SU-DHL-6 (cell line): ENCODE results near the gene SNRPD3.

ENCODE experiments used
- H2AFZ ChIP-seq: fragments of 200-600 bp; sonication (generic); 2 replicates; pipeline ENCODE4 v1.6.1; 2014; ENCODE audit warnings: low read depth, mild to moderate bottlenecking, moderate library complexity, mixed read lengths, antibody characterized with exemption, low read length; ENCODE audit not compliant: severe bottlenecking
- H3F3A ChIP-seq: fragments of 200-600 bp; shearing (Covaris generic); 2 replicates; pipeline ENCODE4 v1.6.0; 2016; ENCODE audit warnings: antibody characterized with exemption, mild to moderate bottlenecking; ENCODE audit not compliant: insufficient read depth
- H3K27ac ChIP-seq: fragments of 200-600 bp; sonication (generic); 2 replicates; pipeline ENCODE4 v1.5.1; 2016; ENCODE audit warnings: low read depth, mild to moderate bottlenecking, low read length, moderate library complexity, mixed read lengths
- H3K27me3 ChIP-seq: fragments of 200-600 bp; sonication (generic), shearing (Covaris generic); 2 replicates; pipeline ENCODE4 v1.6.0; 2014; ENCODE audit warnings: mild to moderate bottlenecking, low read length
- H3K36me3 ChIP-seq: fragments of 200-600 bp; sonication (generic); 2 replicates; pipeline ENCODE4 v1.6.1; 2014; ENCODE audit warnings: mild to moderate bottlenecking, low read length, mixed read lengths
- H3K4me2 ChIP-seq: fragments of 300-600, 200-600 bp; shearing (Covaris generic), sonication (generic); 2 replicates; pipeline ENCODE4 v1.6.0; 2014; ENCODE audit warnings: low read length, low read depth, mild to moderate bottlenecking; ENCODE audit not compliant: poor library complexity, severe bottlenecking
- H3K4me3 ChIP-seq: fragments of 200-600 bp; sonication (generic); 2 replicates; pipeline ENCODE4 v1.5.1; 2014; ENCODE audit warnings: antibody characterized with exemption, low read length, mild to moderate bottlenecking, mixed read lengths; ENCODE audit not compliant: insufficient read depth, poor library complexity, severe bottlenecking
- H3K79me2 ChIP-seq: fragments of 200-600 bp; sonication (generic); 2 replicates; pipeline ENCODE4 v1.6.1; 2014; ENCODE audit warnings: mild to moderate bottlenecking, low read length, moderate library complexity; ENCODE audit not compliant: insufficient read depth
- H3K9ac ChIP-seq: fragments of 200-600 bp; sonication (generic); 2 replicates; pipeline ENCODE4 v1.7.0; 2014; ENCODE audit warnings: mild to moderate bottlenecking, low read length
- H3K9me2 ChIP-seq: fragments of 200-600 bp; sonication (generic); replicated peaks from 2 replicates; pipeline ENCODE4 v1.6.1; 2014; ENCODE audit warnings: low read length; ENCODE audit not compliant: insufficient read depth
- H3K9me3 ChIP-seq: fragments of 200-600 bp; sonication (generic); 2 replicates; pipeline ENCODE4 v1.6.1; 2014; ENCODE audit warnings: low read length, mixed read lengths; ENCODE audit not compliant: insufficient read depth
- H4K20me1 ChIP-seq: fragments of 200-600 bp; sonication (generic); 2 replicates; pipeline ENCODE4 v1.6.1; 2014; ENCODE audit warnings: low read depth, mild to moderate bottlenecking, antibody characterized with exemption, low read length, moderate library complexity, mixed read lengths
- CTCF ChIP-seq: fragments of 200-600 bp; sonication (generic); IDR thresholded peaks from one replicate; pipeline ENCODE4 v1.5.1; 2017; ENCODE audit warnings: antibody characterized with exemption, mild to moderate bottlenecking, low read length, moderate library complexity; ENCODE audit not compliant: insufficient read depth, poor library complexity, severe bottlenecking
- EZH2phosphoT487 ChIP-seq: fragments of 200-600 bp; sonication (generic), shearing (Covaris generic); conservative IDR thresholded peaks from 2 replicates; pipeline ENCODE4 v1.6.1; 2018; ENCODE audit warnings: mild to moderate bottlenecking, antibody characterized with exemption, low read length, moderate library complexity, mixed read lengths

SNRPD3 gene

DNA sequence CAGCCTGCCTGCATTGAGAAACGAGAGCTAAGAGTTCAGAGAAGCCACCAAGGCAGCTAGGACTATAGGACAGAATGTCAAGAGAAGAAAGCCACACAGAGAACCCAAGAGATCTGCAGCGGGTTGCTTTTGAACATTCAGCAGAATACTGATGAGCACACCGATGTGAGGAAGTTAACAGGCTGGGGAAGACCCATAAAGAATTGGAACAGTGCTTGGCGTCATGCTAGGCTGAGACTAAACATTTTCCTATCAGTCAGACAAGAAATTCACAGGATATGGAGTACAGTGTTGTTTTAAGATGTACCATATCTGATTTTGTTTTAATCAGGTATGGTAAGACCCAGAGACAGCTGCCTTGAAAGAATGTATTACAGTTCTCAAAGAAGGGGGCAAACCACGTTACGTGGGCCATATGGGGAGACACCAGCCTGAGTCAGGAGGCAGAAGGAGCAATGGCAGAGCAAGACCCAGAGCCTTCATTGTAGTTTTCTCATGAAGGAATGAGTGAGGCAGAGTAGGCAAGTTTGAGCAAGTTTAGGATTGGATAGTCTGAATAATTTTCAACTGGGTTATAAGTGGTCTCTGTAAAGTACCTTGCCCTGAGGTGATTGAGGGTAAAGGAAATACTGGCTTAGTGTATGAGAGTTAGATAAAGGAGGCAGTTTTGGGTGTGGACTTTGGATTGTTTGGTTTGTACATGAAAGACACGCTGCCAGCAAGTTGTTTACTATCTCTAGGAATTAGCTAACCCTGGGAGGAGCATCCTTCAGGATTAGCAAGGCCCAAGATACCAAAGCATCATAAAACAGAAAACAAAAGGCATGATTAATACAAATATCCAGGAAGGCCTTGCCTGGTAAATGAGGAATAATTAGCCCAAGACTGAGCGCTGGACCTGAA, 22.8 kb downstream of the SNRPD3 start:
- no peak overlapping the region for H3K4me2 ChIP-seq
- H3K36me3 ChIP-seq = peaks cover 3% of the 10 kb centered on the region; the same call in 1 of the 2 replicates
- 0 out of 2 replicates have a peak, but pooled peaks cover 4% of the 10 kb centered on the region for H3F3A ChIP-seq
- no peaks in the 10 kb centered on the region for H3K79me2 ChIP-seq
- H3K9me3 ChIP-seq = no peaks in the 10 kb centered on the region
- no peak overlapping the region for H3K27ac ChIP-seq
- no peak overlapping the region for H3K4me3 ChIP-seq
- no peak overlapping the region for H2AFZ ChIP-seq
- no peaks in the 10 kb centered on the region for H3K27me3 ChIP-seq
- TF ChIP-seq EZH2phosphoT487 (no peak), CTCF (no peak)
- H3K9ac ChIP-seq = no peak overlapping the region
- H4K20me1 ChIP-seq = no peaks in the 10 kb centered on the region; the same call in 1 of the 2 replicates
- no peaks in the 10 kb centered on the region for H3K9me2 ChIP-seq

- H3K4me2 ChIP-seq = no peak overlapping the region
These were observed 23.4 kb downstream of the SNRPD3 start for GRCh38 chr22:24579258-24579601.

DNA sequence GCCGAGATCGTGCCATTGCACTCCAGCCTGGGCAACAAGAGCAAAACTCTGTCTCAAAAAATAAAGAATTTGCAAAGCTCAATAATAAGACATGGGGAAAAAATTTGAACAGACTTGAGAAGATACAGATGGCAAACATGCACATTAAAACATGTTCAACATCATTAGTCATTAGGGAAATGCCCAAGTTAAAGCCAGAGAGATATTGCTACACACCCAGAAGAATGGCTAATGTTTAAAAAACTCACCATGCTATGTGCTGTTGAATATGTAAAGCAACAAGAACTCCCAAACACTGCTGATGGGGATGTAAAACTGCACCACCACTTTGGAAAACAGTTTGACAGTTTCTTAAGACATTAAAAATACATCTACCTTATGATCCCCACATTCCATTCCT, 24.5 kb downstream of the SNRPD3 start:
- Histone ChIP-seq H3K9me2 (no peaks in the 10 kb centered on the region), H3K36me3 (peaks cover 3% of the 10 kb centered on the region; the same call in 1 of the 2 replicates), H3K4me3 (no peak overlapping the region), H3K9me3 (no peaks in the 10 kb centered on the region), H3K79me2 (no peaks in the 10 kb centered on the region), H3K4me2 (no peak overlapping the region), H3K9ac (no peak overlapping the region), H4K20me1 (no peaks in the 10 kb centered on the region), H3K27me3 (no peaks in the 10 kb centered on the region), H3K27ac (no peak overlapping the region), H2AFZ (no peak overlapping the region), H3F3A (0 out of 2 replicates have a peak, but pooled peaks cover 4% of the 10 kb centered on the region)
- TF ChIP-seq EZH2phosphoT487 (no peak), CTCF (no peak)

More at GRCh38 chr22:24579258-24579601, 23.4 kb downstream of the SNRPD3 start:
- Histone ChIP-seq H3K79me2 (no peaks in the 10 kb centered on the region), H3F3A (0 out of 2 replicates have a peak, but pooled peaks cover 4% of the 10 kb centered on the region), H3K27ac (no peak overlapping the region), H3K36me3 (peaks cover 3% of the 10 kb centered on the region; the same call in 1 of the 2 replicates), H3K27me3 (no peaks in the 10 kb centered on the region), H4K20me1 (no peaks in the 10 kb centered on the region; the same call in 1 of the 2 replicates), H3K9me3 (no peaks in the 10 kb centered on the region), H2AFZ (no peak overlapping the region), H3K9ac (no peak overlapping the region), H3K4me3 (no peak overlapping the region), H3K9me2 (no peaks in the 10 kb centered on the region)
- TF ChIP-seq CTCF = no peak
- TF ChIP-seq EZH2phosphoT487 = no peak
